Retinal pigment epithelial cell (primary cell): Measurements from ENCODE around the gene HUWE1.

Experiments
- DNase-seq: peaks from one replicate; pipeline ENCODE4 v3.0.0-alpha.2; 2010; ENCODE audit warnings: low read depth
- H3K4me3 ChIP-seq: 2 replicates; pipeline ENCODE4 v1.5.1; 2011; ENCODE audit warnings: mild to moderate bottlenecking, low read length, control low read depth, moderate library complexity
- CTCF ChIP-seq: conservative IDR thresholded peaks from 2 replicates; pipeline ENCODE4 v1.5.1; 2011; ENCODE audit warnings: low read depth, low read length, control low read depth, inconsistent platforms

The HUWE1 gene

GRCh38 chrX:53594354-53594753 is 92.2 kb downstream of the HUWE1 start:
- TF ChIP-seq CTCF: no peak
- no peak for DNase-seq

GRCh38 chrX:53587795-53588420 is 98.6 kb downstream of the HUWE1 start:
- no peak for DNase-seq
- TF ChIP-seq CTCF: no peak
- no peak overlapping the region for H3K4me3 ChIP-seq

More at GRCh38 chrX:53594354-53594753, 92.2 kb downstream of the HUWE1 start:
- no peak overlapping the region for H3K4me3 ChIP-seq

- no peak for DNase-seq
- no peak for TF ChIP-seq CTCF
Observed at GRCh38 chrX:53584891-53585290, 101.6 kb downstream of the HUWE1 start.

GRCh38 chrX:53583571-53583970 is 102.9 kb downstream of the HUWE1 start:
- no peak for TF ChIP-seq CTCF
- no peak for DNase-seq
- H3K4me3 ChIP-seq: no peak overlapping the region

More at GRCh38 chrX:53584891-53585290, 101.6 kb downstream of the HUWE1 start:
- H3K4me3 ChIP-seq: no peak overlapping the region

GRCh38 chrX:53580742-53581504 is 105.6 kb downstream of the HUWE1 start:
- no peak overlapping the region for H3K4me3 ChIP-seq
- no peak for DNase-seq
- no peak for TF ChIP-seq CTCF

- no peak for DNase-seq
- H3K4me3 ChIP-seq: no peak overlapping the region
- TF ChIP-seq CTCF: no peak
Observed at GRCh38 chrX:53571494-53571893, 115.0 kb downstream of the HUWE1 start.

- TF ChIP-seq CTCF: no peak
- H3K4me3 ChIP-seq: no peak overlapping the region
- DNase-seq: no peak
Observed at GRCh38 chrX:53563324-53563723, 123.2 kb downstream of the HUWE1 start.
